ENCODE results near the gene IRS1.

Gene IRS1

GRCh38 chr2:226683196-226683595, 116.4 kb downstream of the IRS1 start:
- no peak for DNase-seq
